Thyroid gland (tissue), 4 donors: ENCODE results near the gene HEPN1.

ENCODE experiments used
- POLR2A ChIP-seq, 2 donors: fragments of 450-650 bp; IDR thresholded peaks; one replicate each; pipeline ENCODE4 v1.6.1; 2017; ENCODE audit warnings: antibody characterized with exemption in 2 of 2, mild to moderate bottlenecking in 2 of 2, moderate library complexity in 1 of 2
- TF ChIP-seq, protein P1 (sequence below), 6 experiments: fragments of 200-600 bp in 3 of 6; fragments of 450-650 bp in 3 of 6; sonication (generic) in 3 of 6; IDR thresholded peaks; one replicate each; pipeline ENCODE4 v1.5.1; 2016 to 2019; ENCODE audit warnings: antibody characterized with exemption in 6 of 6, mild to moderate bottlenecking in 2 of 6, inconsistent platforms in 1 of 6, moderate library complexity in 1 of 6

DNA sequence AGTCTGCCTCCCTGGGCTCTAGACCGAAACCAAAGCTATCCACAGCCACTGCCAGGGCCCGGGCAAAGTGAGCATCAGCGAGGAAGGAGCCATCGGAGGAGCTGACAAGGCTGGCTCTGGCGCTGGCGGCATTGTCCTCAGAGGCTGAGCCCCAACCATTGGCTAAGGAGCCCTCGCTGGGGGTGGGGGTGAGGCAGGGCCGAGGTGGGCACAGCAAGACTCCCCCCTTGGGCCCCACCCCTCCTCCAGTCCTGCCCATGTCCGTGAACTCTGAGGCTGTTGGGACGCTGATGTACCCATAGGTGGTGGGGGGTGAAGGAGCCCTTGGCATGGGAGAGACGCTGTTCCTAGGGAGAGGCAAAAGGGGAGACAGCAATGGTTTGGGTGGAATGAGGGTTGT is 32.6 kb upstream of the HEPN1 start:
- TF ChIP-seq, protein P1, sequence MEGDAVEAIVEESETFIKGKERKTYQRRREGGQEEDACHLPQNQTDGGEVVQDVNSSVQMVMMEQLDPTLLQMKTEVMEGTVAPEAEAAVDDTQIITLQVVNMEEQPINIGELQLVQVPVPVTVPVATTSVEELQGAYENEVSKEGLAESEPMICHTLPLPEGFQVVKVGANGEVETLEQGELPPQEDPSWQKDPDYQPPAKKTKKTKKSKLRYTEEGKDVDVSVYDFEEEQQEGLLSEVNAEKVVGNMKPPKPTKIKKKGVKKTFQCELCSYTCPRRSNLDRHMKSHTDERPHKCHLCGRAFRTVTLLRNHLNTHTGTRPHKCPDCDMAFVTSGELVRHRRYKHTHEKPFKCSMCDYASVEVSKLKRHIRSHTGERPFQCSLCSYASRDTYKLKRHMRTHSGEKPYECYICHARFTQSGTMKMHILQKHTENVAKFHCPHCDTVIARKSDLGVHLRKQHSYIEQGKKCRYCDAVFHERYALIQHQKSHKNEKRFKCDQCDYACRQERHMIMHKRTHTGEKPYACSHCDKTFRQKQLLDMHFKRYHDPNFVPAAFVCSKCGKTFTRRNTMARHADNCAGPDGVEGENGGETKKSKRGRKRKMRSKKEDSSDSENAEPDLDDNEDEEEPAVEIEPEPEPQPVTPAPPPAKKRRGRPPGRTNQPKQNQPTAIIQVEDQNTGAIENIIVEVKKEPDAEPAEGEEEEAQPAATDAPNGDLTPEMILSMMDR (IDR thresholded peaks at IDR 0.05), result no peak
- TF ChIP-seq POLR2A (IDR thresholded peaks at IDR 0.05), result no peak
